ENCODE data around the gene PLA2G2E. TPM values are rescaled to one million over a fixed set of nuclear protein-coding genes. Genes with fewer than 3 reads are reported as not detected.

Gene PLA2G2E
- total and polyA plus RNA-seq, 3 experiments from 2014 or later, result not detected

- H3K4me1 Mint-ChIP-seq, result peaks cover 12 to 15% (median 14%) of the 10 kb centered on the region in 3 donors
- no peaks in the 10 kb centered on the region for H3K9me3 Mint-ChIP-seq
- H3K4me3 ChIP-seq (ENCODE audit: low read length), result no peak overlapping the region
- ChIA-PET POLR2A (no interaction called here), CTCF (no interaction called here)
- no peaks in the 10 kb centered on the region for H3K9me3 ChIP-seq (ENCODE audit: low read length)
- H3K27me3 Mint-ChIP-seq, result peaks cover 5 to 51% of the 10 kb centered on the region in 2 donors
- no peak overlapping the region for H3K4me3 Mint-ChIP-seq
- peaks cover 0 to 1% (median 0%) of the 10 kb centered on the region in 3 donors for H3K36me3 Mint-ChIP-seq
- no peak for DNase-seq
- no peak overlapping the region for H3K27ac Mint-ChIP-seq
- H3K27me3 ChIP-seq (ENCODE audit: insufficient read depth, low read length, poor library complexity, severe bottlenecking), result peaks cover 7% of the 10 kb centered on the region
- H3K36me3 ChIP-seq (ENCODE audit: insufficient read depth, low read length), result no peaks in the 10 kb centered on the region
- peaks cover 8% of the 10 kb centered on the region for H3K4me1 ChIP-seq (ENCODE audit: insufficient read depth, low read length)
- no peak overlapping the region for H3K27ac ChIP-seq (ENCODE audit: low read depth, low read length)
Observed at GRCh38 chr1:19878637-19878985, 44.8 kb downstream of the PLA2G2E start.

GRCh38 chr1:19877821-19878636, 45.4 kb downstream of the PLA2G2E start:
- H3K27ac ChIP-seq (ENCODE audit: low read depth, low read length), result no peak overlapping the region
- no peaks in the 10 kb centered on the region for H3K36me3 ChIP-seq (ENCODE audit: insufficient read depth, low read length)
- Mint-ChIP-seq H3K4me3 (no peak overlapping the region), H3K27me3 (peaks cover 5 to 57% of the 10 kb centered on the region in 2 donors), H3K9me3 (no peaks in the 10 kb centered on the region), H3K27ac (no peak overlapping the region), H3K4me1 (peaks cover 6 to 10% (median 9%) of the 10 kb centered on the region in 3 donors), H3K36me3 (peaks cover 0 to 1% (median 0%) of the 10 kb centered on the region in 3 donors)
- ChIA-PET POLR2A (no interaction called here), CTCF (interaction anchor here (0.9 kb wide), 1 partner anchor 275 kb away, joined by 3 read pairs; no protein-coding TSS in a partner anchor)
- H3K27me3 ChIP-seq (ENCODE audit: insufficient read depth, low read length, poor library complexity, severe bottlenecking), result peaks cover 7% of the 10 kb centered on the region
- H3K4me3 ChIP-seq (ENCODE audit: low read length), result no peak overlapping the region
- H3K4me1 ChIP-seq (ENCODE audit: insufficient read depth, low read length), result peaks cover 2% of the 10 kb centered on the region
- no peaks in the 10 kb centered on the region for H3K9me3 ChIP-seq (ENCODE audit: low read length)
- no peak for DNase-seq

GRCh38 chr1:19877181-19877750, 46.2 kb downstream of the PLA2G2E start:
- Mint-ChIP-seq H3K9me3 (no peaks in the 10 kb centered on the region), H3K4me1 (peaks cover 3 to 6% (median 5%) of the 10 kb centered on the region in 3 donors)
- CTCF ChIA-PET, result interaction anchor here (0.9 kb wide), 1 partner anchor 276 kb away, joined by 3 read pairs; no protein-coding TSS in a partner anchor

GRCh38 chr1:19872190-19872589, 51.2 kb downstream of the PLA2G2E start:
- no peak overlapping the region for H3K27ac ChIP-seq (ENCODE audit: low read depth, low read length)
- CTCF ChIA-PET, result interaction anchor here (1.3 kb wide), 1 partner anchor 10 kb away, joined by 4 read pairs; the partner anchor contains the start of gene OTUD3
- no peaks in the 10 kb centered on the region for H3K36me3 ChIP-seq (ENCODE audit: insufficient read depth, low read length)
- Mint-ChIP-seq H3K4me3 (no peak overlapping the region), H3K36me3 (no peaks in the 10 kb centered on the region), H3K4me1 (no peaks in the 10 kb centered on the region), H3K27me3 (peaks cover 8 to 64% of the 10 kb centered on the region in 2 donors), H3K27ac (no peak overlapping the region), H3K9me3 (no peaks in the 10 kb centered on the region)
- H3K9me3 ChIP-seq (ENCODE audit: low read length), result no peaks in the 10 kb centered on the region
- H3K27me3 ChIP-seq (ENCODE audit: insufficient read depth, low read length, poor library complexity, severe bottlenecking), result peaks cover 7% of the 10 kb centered on the region
- no peak overlapping the region for H3K4me3 ChIP-seq (ENCODE audit: low read length)
- POLR2A ChIA-PET, result no interaction called here
- DNase-seq, result no peak
- no peaks in the 10 kb centered on the region for H3K4me1 ChIP-seq (ENCODE audit: insufficient read depth, low read length)

More at GRCh38 chr1:19877181-19877750, 46.2 kb downstream of the PLA2G2E start:
- Mint-ChIP-seq H3K36me3 (peaks cover 0 to 1% (median 0%) of the 10 kb centered on the region in 3 donors), H3K4me3 (no peak overlapping the region), H3K27me3 (peaks cover 5 to 63% of the 10 kb centered on the region in 2 donors), H3K27ac (no peak overlapping the region)
- DNase-seq, result no peak
- H3K4me3 ChIP-seq (ENCODE audit: low read length), result no peak overlapping the region
- no peaks in the 10 kb centered on the region for H3K9me3 ChIP-seq (ENCODE audit: low read length)
- H3K27ac ChIP-seq (ENCODE audit: low read depth, low read length), result no peak overlapping the region
- H3K4me1 ChIP-seq (ENCODE audit: insufficient read depth, low read length), result no peaks in the 10 kb centered on the region
- POLR2A ChIA-PET, result no interaction called here
- H3K27me3 ChIP-seq (ENCODE audit: insufficient read depth, low read length, poor library complexity, severe bottlenecking), result peaks cover 7% of the 10 kb centered on the region
- H3K36me3 ChIP-seq (ENCODE audit: insufficient read depth, low read length), result no peaks in the 10 kb centered on the region

Other genes with a start within 250 kb of the PLA2G2E start
- gene TMCO4, start 123.7 kb downstream of the PLA2G2E start, total RNA-seq, result 10 to 100 TPM; 16.5 to 16.6 TPM
- gene TMCO4, start 123.7 kb downstream of the PLA2G2E start, polyA plus RNA-seq, result 18.2 TPM
- not detected for gene RNF186, start 108.3 kb downstream of the PLA2G2E start, total RNA-seq
- gene RNF186, start 108.3 kb downstream of the PLA2G2E start, polyA plus RNA-seq, result not detected
- 1 to 10 TPM; 6.0 to 7.9 TPM for gene OTUD3, start 41.2 kb downstream of the PLA2G2E start, total RNA-seq
- gene OTUD3, start 41.2 kb downstream of the PLA2G2E start, polyA plus RNA-seq, result 1.1 TPM
- gene PLA2G2A, start 56.0 kb upstream of the PLA2G2E start, total RNA-seq, result not detected
- not detected for gene PLA2G2A, start 56.0 kb upstream of the PLA2G2E start, polyA plus RNA-seq
- gene PLA2G5, start 146.6 kb upstream of the PLA2G2E start, total RNA-seq, result not detected
- gene PLA2G5, start 146.6 kb upstream of the PLA2G2E start, polyA plus RNA-seq, result not detected
- gene PLA2G2D, start 195.9 kb upstream of the PLA2G2E start, total RNA-seq, result not detected
- gene PLA2G2D, start 195.9 kb upstream of the PLA2G2E start, polyA plus RNA-seq, result not detected
- gene PLA2G2F, start 215.7 kb upstream of the PLA2G2E start, total RNA-seq, result not detected
- not detected for gene PLA2G2F, start 215.7 kb upstream of the PLA2G2E start, polyA plus RNA-seq